Loucy (cell line): ENCODE results near the gene C3orf38.

Experiments used
- H2AFZ ChIP-seq: fragments of 200-600 bp; sonication (generic); 2 replicates; pipeline ENCODE4 v1.6.0; 2016; ENCODE audit warnings: antibody characterized with exemption, mild to moderate bottlenecking, low read length, moderate library complexity
- H3F3A ChIP-seq: fragments of 200-600 bp; 2 replicates; pipeline ENCODE4 v1.6.0; 2016; ENCODE audit warnings: antibody characterized with exemption, low read depth, mild to moderate bottlenecking
- H3K27me3 ChIP-seq: fragments of 200-600 bp; sonication (generic); 2 replicates; pipeline ENCODE4 v1.6.1; 2014; ENCODE audit warnings: low read length, mild to moderate bottlenecking; ENCODE audit not compliant: insufficient read depth, poor library complexity, severe bottlenecking
- H3K36me3 ChIP-seq: fragments of 200-600 bp; sonication (generic); 2 replicates; pipeline ENCODE4 v1.6.1; 2016; ENCODE audit warnings: low read length; ENCODE audit not compliant: insufficient read depth
- H3K4me1 ChIP-seq: fragments of 200-600 bp; sonication (generic); 2 replicates; pipeline ENCODE4 v1.5.1; 2014; ENCODE audit warnings: low read length, mild to moderate bottlenecking; ENCODE audit not compliant: insufficient read depth, poor library complexity, severe bottlenecking
- H3K4me2 ChIP-seq: fragments of 200-600 bp; sonication (generic); 2 replicates; pipeline ENCODE4 v1.6.0; 2014; ENCODE audit warnings: antibody characterized with exemption, low read length, low read depth, mild to moderate bottlenecking; ENCODE audit not compliant: poor library complexity, severe bottlenecking
- H3K4me3 ChIP-seq: fragments of 200-600 bp; sonication (generic); 2 replicates; pipeline ENCODE4 v1.5.1; 2014; ENCODE audit warnings: low read length, mild to moderate bottlenecking, mixed read lengths; ENCODE audit not compliant: poor library complexity, severe bottlenecking
- H3K79me2 ChIP-seq: fragments of 200-600 bp; sonication (generic); 2 replicates; pipeline ENCODE4 v1.6.1; 2014; ENCODE audit warnings: low read length; ENCODE audit not compliant: insufficient read depth
- H3K9ac ChIP-seq: fragments of 200-600 bp; sonication (generic); 2 replicates; pipeline ENCODE4 v1.6.0; 2014; ENCODE audit warnings: mild to moderate bottlenecking, low read depth, low read length, moderate library complexity; ENCODE audit not compliant: poor library complexity, severe bottlenecking
- H3K9me2 ChIP-seq: fragments of 200-600 bp; sonication (generic); replicated peaks from 2 replicates; pipeline ENCODE4 v1.6.1; 2016; ENCODE audit warnings: low read depth, low read length, mixed read lengths
- H3K9me3 ChIP-seq: fragments of 200-600 bp; sonication (generic); 2 replicates; pipeline ENCODE4 v1.6.1; 2014; ENCODE audit warnings: mild to moderate bottlenecking, antibody characterized with exemption, low read length, low read depth; ENCODE audit not compliant: insufficient read depth
- H4K20me1 ChIP-seq: fragments of 200-600 bp; sonication (generic); 2 replicates; pipeline ENCODE4 v1.6.0; 2014; ENCODE audit warnings: antibody characterized with exemption, low read length, mild to moderate bottlenecking; ENCODE audit not compliant: insufficient read depth, poor library complexity, severe bottlenecking
- CTCF ChIP-seq: fragments of 200-600 bp; sonication (generic); conservative IDR thresholded peaks from 2 replicates; pipeline ENCODE4 v1.5.1; 2014; ENCODE audit warnings: mild to moderate bottlenecking, antibody characterized with exemption, low read length
- EZH2phosphoT487 ChIP-seq: fragments of 200-600 bp; IDR thresholded peaks from 2 replicates; pipeline ENCODE4 v1.6.1; 2018; ENCODE audit warnings: antibody characterized with exemption, mild to moderate bottlenecking, moderate library complexity, borderline replicate concordance

The C3orf38 gene

GRCh38 chr3:88150806-88151205 is 1.0 kb downstream of the C3orf38 start:
- H2AFZ ChIP-seq = no peak overlapping the region
- no peaks in the 10 kb centered on the region for H3F3A ChIP-seq
- peaks cover 46% of the 10 kb centered on the region for H3K4me1 ChIP-seq
- no peaks in the 10 kb centered on the region for H3K9me2 ChIP-seq
- peaks cover 8% of the 10 kb centered on the region; the same call in 1 of the 2 replicates for H3K36me3 ChIP-seq
- no peak for TF ChIP-seq CTCF
- no peak for TF ChIP-seq EZH2phosphoT487
- no peaks in the 10 kb centered on the region for H3K27me3 ChIP-seq
- no peaks in the 10 kb centered on the region for H3K9me3 ChIP-seq
- peak overlapping the region; percentile 96 for H3K4me3 ChIP-seq
- H3K9ac ChIP-seq = peak overlapping the region; percentile 94
- peaks cover 45% of the 10 kb centered on the region for H4K20me1 ChIP-seq
- H3K4me2 ChIP-seq = peak overlapping the region; percentile 88
- H3K79me2 ChIP-seq = peaks cover 88% of the 10 kb centered on the region

GRCh38 chr3:88151358-88151757 is 1.6 kb downstream of the C3orf38 start:
- Histone ChIP-seq H3K4me2 (peak overlapping the region; percentile 88), H4K20me1 (peaks cover 50% of the 10 kb centered on the region), H2AFZ (no peak overlapping the region), H3K27me3 (no peaks in the 10 kb centered on the region), H3K4me1 (peaks cover 52% of the 10 kb centered on the region), H3K36me3 (peaks cover 13% of the 10 kb centered on the region), H3K9ac (peak overlapping the region; percentile 94), H3K4me3 (peak overlapping the region; percentile 96), H3K79me2 (peaks cover 94% of the 10 kb centered on the region), H3K9me2 (no peaks in the 10 kb centered on the region), H3F3A (no peaks in the 10 kb centered on the region), H3K9me3 (no peaks in the 10 kb centered on the region)
- TF ChIP-seq CTCF (no peak), EZH2phosphoT487 (no peak)

GRCh38 chr3:88152841-88153240 is 3.1 kb downstream of the C3orf38 start:
- peaks cover 26% of the 10 kb centered on the region for H3K36me3 ChIP-seq
- peak overlapping the region; percentile 47 for H3K9ac ChIP-seq
- no peak for TF ChIP-seq CTCF
- TF ChIP-seq EZH2phosphoT487 = no peak
- no peak overlapping the region for H2AFZ ChIP-seq
- H3K4me1 ChIP-seq = peaks cover 48% of the 10 kb centered on the region
- H3K4me3 ChIP-seq = peak overlapping the region; percentile 67
- H3K4me2 ChIP-seq = peak overlapping the region; percentile 88
- H3K9me3 ChIP-seq = no peaks in the 10 kb centered on the region
- H3K79me2 ChIP-seq = peaks cover 99% of the 10 kb centered on the region
- H3K9me2 ChIP-seq = no peaks in the 10 kb centered on the region
- no peaks in the 10 kb centered on the region for H3K27me3 ChIP-seq
- H4K20me1 ChIP-seq = peaks cover 65% of the 10 kb centered on the region
- H3F3A ChIP-seq = no peaks in the 10 kb centered on the region
